GM19239 (cell line): ENCODE data around the gene CIDEB.

Source experiments
- DNase-seq: peaks from one replicate; pipeline ENCODE4 v3.0.0; 2011; ENCODE audit warnings: low spot score; ENCODE audit not compliant: insufficient read length
- FAIRE-seq: peaks from 2 replicates; lab custom pipeline; 2011; peaks lifted over from hg19 to GRCh38; lab: Jason Lieb, UNC

Gene CIDEB

GRCh38 chr14:24296341-24297157, 11.2 kb downstream of the CIDEB start:
- FAIRE-seq (peak; percentile 91), DNase-seq (peak; percentile 71)

GRCh38 chr14:24293525-24293924, 14.3 kb downstream of the CIDEB start:
- FAIRE-seq (no peak), DNase-seq (no peak)

- FAIRE-seq (no peak), DNase-seq (no peak)
Measured at GRCh38 chr14:24292118-24292807, 15.5 kb downstream of the CIDEB start.

DNA sequence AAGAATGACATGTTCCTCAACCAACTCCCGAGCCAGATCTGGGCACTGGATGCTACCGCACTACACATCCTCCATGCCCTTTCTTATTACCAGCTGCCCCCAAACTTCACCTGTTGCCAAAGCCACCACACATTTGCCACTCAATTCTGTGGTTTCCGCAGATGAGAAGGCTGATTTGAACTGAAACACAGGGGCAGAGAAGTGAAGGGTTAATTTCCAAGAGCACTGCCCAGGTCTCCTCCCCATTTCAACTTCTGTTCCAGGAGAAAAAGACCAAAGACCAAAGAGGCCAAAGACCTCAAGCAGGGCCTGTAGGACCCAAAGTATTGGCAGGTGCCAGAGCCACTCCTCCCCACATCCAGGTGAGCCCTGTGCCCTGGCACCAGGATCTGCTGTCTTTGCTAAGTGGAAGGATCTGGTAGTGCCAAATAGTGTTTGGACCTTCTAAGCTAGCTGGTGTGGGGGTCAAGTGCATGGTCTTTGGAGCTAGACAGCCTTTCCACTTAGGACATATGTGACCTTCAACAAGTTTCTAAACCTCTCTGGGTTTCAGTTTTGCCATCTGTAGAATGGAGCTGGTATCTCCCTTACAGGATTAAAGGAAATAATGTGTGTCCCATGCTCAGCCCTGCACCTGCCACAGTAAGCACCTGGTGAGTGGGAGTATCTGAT, 16.2 kb downstream of the CIDEB start:
- FAIRE-seq (no peak), DNase-seq (no peak)

- DNase-seq (no peak), FAIRE-seq (no peak)
Measured at GRCh38 chr14:24290746-24291145, 17.0 kb downstream of the CIDEB start.

DNA sequence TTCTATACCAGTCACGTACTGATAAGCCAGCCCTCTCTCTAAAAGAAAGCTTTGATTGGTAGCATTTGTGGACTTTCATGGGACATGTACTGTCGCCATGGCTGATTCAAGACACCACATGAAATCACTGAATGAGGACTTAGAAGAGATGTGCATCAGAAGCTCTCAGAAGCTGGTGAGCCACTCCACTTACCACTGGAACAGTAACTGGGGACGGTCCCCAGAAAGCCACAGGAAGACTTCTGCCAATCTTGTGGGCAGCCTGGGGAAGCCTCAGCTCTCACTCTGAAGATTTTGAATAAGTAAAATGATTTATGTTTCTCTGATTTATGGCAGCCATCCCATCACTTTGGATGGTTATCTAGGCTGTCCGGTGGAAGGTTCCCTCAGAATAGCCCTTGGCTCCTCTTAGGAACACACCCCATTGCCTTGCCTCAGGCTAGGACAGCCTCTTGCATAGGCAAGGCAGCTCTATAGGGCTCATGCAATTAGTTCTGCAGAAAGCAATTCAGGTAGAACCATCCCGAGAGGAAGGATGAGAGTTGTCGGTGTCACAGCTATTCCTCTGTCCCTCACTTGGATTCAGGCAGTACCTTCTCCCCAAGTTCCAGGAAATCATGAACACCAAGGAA, 18.0 kb downstream of the CIDEB start:
- DNase-seq (no peak), FAIRE-seq (peak; percentile 21)

- FAIRE-seq (no peak), DNase-seq (no peak)
Measured at GRCh38 chr14:24286996-24287395, 20.8 kb downstream of the CIDEB start.

GRCh38 chr14:24285351-24285750, 22.4 kb downstream of the CIDEB start:
- FAIRE-seq = no peak
- no peak for DNase-seq

DNA sequence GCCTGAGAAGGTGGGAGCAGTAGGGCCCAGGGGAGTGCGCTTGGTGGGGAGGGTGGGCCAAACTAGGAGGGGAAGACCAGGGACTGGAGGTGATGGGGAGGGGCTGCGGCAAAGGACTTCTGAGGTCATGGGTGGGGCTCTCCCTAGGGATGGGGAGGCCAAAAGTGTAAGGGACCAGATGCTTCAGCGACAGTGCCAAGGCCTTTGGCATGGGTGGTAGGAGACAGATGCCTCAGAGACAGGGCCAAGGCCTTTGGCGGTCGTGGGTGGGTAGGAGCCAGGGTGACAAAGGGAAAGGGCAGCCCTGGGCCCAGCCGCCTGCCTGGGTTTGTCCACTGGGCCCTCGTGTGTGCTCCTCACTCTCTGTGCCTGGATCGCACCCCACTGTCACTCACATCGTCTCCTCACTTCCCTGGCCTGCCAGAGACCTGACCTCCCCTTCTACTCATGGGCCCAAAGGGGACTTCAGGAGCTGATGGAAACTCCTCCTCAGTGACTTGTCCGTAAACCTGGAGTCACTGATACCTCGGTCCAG, 23.2 kb downstream of the CIDEB start:
- no peak for FAIRE-seq
- no peak for DNase-seq

DNA sequence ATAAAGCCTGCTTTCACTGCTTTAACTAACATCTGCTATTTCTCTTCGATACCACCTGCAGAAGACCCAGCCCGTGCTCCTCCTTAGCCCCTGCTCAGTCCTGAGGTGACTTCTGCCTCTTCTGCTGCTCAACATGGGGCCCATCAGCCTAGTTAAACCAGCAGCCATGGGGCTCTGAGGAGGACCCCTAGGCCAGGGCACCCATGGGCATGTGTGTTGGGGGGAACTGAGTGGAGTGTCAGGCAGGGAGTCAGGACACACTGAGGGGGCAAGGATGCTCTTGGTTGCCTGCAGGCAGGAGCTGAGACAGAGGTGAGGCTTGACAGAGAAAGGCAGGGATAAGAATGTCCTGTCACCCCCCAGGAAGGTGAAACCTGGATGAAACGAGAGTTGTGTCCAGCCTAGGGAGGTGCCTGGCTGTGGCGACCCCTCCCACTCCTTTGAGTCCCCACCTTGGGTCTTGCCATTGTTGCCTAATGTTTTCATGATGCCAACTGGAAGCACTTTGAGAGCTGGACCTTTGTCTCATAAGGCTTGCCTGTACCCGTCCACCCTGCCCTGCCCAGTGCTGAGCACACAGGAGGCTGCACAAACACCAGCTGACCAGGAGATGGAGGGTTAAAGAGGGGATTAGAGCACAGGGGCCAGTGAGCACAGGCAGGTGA, 23.8 kb downstream of the CIDEB start:
- no peak for DNase-seq
- no peak for FAIRE-seq

DNA sequence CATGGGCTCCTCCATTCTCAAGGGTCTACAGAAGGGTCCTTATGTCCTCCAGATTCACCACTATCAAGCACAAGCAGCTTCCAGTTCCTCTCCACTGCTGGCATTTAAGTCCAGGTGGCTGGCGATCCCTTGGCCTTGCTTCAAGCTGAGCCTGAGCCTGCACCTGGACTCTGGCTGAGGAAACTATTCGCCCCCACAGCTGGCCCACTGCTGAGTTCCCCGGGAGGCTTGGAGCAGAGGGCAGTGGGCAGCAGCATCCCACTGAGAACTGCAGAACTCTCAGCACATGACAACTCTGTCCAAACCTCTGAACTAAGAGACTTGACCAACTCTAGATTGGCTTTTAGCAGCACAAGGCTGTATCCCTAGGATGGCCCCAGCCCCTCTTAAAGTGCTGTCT, 25.0 kb downstream of the CIDEB start:
- DNase-seq (no peak), FAIRE-seq (no peak)

DNA sequence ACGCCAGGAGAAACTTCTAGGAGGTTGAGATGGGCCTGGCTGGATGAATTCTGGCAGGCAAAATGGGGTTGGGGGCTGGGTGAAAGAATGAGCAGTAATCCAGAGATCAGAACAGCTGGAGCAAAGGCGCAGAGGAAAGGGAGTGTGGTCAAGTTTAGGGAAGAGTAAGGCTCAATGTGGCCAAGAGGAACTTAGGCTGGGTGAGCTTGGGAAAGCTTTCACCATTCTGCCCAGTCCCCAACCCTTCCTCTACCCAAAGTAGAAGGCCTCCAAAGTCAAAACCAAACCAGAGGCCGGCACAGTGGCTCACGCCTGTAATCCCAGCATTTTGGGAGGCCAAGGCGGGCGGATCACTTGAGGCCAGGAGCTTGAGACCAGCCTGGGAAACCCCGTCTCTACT, 26.1 kb downstream of the CIDEB start:
- no peak for DNase-seq

DNA sequence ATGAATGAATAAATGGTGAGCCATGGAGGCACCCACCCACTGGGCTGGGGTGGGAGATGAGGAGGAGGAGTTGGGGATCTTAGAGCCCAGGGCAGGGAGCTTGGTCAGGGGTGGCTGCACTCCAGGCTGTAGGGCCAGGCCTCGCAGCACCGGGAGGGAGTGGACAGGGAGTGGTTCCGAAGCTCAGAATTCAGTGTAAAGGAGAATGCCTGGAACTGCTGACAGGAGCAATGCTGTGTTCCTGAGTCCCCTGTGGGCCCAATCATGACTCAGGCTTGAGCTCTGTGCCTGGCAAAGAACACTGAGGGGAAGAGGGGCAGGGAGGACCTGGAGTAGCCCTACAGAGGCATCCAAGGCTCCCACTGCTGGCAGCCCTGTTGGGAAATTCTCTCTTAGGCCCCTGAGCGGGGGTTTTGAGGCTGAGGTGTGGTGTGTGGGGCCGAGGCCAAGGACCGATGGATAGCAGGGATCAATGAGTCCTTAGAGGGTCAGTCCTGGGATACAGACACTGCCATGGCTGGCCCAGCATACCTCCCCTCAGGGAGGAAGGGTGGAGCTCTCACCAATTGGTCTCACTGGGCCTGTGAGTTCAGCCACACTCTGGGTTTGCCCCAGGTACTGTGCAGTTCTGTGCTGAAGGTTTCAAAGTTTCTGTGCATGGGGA, 26.8 kb downstream of the CIDEB start:
- no peak for DNase-seq
- no peak for FAIRE-seq

More for the DNA sequence above, 26.1 kb downstream of the CIDEB start:
- FAIRE-seq = no peak

DNA sequence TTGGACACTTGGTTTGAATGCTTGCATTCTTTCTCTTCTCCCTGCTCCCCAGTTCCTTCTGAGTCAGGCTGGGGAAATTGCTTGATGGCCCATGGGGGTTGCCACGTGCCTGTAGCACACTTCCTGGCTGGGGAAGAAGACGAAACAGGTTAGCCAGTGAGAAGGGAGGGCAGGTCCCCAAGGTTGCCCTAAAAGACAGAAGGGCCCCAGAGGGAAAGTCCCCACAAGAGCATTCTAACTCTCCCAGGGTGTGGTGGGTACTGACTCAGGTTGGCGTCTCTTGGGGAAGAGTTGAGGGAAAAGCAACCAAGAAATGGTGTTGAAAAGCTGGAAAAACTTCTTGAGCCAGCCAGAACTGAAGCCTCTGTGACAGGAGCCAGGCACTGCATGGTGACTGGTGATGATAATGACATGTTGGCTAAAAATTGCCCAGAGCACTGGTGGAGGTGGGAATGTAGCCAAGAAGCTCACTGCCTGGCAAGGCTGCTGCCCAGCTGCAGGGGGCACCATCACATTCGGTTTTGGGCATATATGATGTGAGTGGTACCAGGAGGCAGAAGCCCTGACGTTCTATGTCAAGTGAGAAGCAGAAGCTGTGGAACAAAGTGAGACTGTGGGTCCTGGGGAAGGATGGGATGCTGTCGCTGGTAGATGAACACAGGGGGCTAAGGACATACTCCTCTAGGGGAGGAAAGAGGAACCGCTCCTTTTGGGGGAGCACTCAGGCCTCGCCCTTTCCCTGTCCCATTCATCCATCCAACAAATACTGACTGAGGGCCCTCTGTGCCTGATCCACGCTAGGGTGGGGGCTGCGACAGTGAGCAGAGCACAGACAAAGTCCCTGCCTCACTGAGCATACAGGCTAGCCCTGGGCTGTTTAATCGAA, 28.2 kb downstream of the CIDEB start:
- DNase-seq (peak; percentile 37), FAIRE-seq (peak; percentile 72)

- DNase-seq = no peak
- FAIRE-seq = no peak
Measured at GRCh38 chr14:24278424-24278823, 29.4 kb downstream of the CIDEB start.

- DNase-seq (no peak), FAIRE-seq (no peak)
Measured at GRCh38 chr14:24277606-24278321, 30.0 kb downstream of the CIDEB start.

DNA sequence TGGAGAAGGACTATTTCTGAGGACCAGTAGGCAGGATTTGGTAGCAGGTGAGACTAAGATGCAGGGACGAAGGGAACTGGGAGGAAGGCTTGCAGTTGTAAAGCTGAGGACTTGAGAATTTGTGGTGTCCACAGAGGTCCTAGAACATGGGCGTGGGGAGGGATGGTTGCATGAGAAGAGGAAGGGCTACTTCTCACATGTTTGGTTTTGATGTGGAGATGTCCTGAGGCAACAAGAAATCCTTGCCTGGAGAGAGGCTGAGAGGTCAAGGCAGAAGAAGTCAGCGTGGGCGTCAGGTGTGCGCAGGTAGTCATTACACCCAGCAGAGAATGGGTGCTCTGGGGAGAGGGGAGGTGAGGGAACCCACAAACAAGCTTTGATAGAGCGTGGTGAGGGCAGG, 30.7 kb downstream of the CIDEB start:
- no peak for FAIRE-seq

DNA sequence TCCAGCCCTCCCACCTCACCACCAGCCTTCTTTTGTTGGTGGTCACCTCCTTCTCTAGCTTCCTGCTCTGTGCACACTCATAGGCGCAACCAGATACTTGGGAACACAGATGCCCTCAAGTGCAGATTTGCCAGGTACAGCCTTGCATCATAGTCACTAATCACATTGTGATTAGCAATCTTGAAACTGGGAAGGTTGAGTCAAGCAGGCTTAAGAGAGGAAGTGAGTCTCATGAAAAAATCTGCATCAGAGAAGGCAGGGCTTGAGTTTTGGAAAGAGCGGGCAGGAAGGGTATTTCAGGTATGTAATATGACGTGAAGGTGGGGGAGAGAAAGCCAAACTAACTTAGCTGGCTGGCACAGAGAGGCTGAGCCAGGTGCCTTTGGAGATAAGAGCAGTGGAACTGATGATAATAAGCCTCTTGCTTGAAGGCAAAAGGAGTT, 33.7 kb downstream of the CIDEB start:
- FAIRE-seq = peak; percentile 96
- peak; percentile 60 for DNase-seq

More for the DNA sequence above, 30.7 kb downstream of the CIDEB start:
- no peak for DNase-seq
